Renal cortex interstitium (tissue), 15 donors: Measurements from ENCODE around the gene ANKRD13B. TPM values are rescaled to one million over a fixed set of nuclear protein-coding genes. Genes with fewer than 3 reads are reported as not detected.
"Not testable (repeated sequence)": the region's sequence is repeated elsewhere in the genome, so short reads cannot be mapped to it uniquely, and the experiment has no call there.

Experiments
- DNase-seq, 11 donors: peaks; one replicate each; pipeline ENCODE4 v3.0.0-alpha.2; 2013; ENCODE audit warnings: low read depth in 9 of 11, low spot score in 4 of 11; ENCODE audit errors: extremely low read depth in 1 of 11
- long read RNA-seq, 16 experiments: transcript quantifications; one replicate each; lab custom pipeline, GENCODE V29; 2026
- polyA plus RNA-seq, 3 donors: library from polyadenylated mRNA; unstranded; fragments of 120-200 nt; gene quantifications; one replicate each; pipeline ENCODE4 v1.2.1, GENCODE V29; 2013; ENCODE audit not compliant: insufficient read length in 3 of 3

The ANKRD13B gene
- 10 to 100 TPM in 2 of 3 donors, 1 to 10 TPM in 1; 7.5 to 12.5 (median 12.4) TPM for polyA plus RNA-seq
- long read RNA-seq, donor 1, partial matches to known transcripts = 0 of 1 reads
- long read RNA-seq, donor 1, other reads (novel, unspliced or antisense) = 0 of 1 reads
- long read RNA-seq, donor 2 = 0 reads
- long read RNA-seq, donor 3, partial matches to known transcripts = 0 of 1 reads
- long read RNA-seq, donor 3, other reads (novel, unspliced or antisense) = 0 of 1 reads
- long read RNA-seq, donor 4, partial matches to known transcripts = 0 of 2 reads
- long read RNA-seq, donor 4, other reads (novel, unspliced or antisense) = 0 of 2 reads
- long read RNA-seq, donor 5 = 0 reads
- long read RNA-seq, donor 6 = 0 reads
- long read RNA-seq, donor 7, partial matches to known transcripts = 21 of 22 reads
- long read RNA-seq, donor 7, other reads (novel, unspliced or antisense) = 0 of 22 reads
- long read RNA-seq, donor 8 = 0 reads
- long read RNA-seq, donor 9, partial matches to known transcripts = 0 of 1 reads
- long read RNA-seq, donor 9, other reads (novel, unspliced or antisense) = 0 of 1 reads
- long read RNA-seq, donor 10 = 0 reads
- long read RNA-seq, donor 11, partial matches to known transcripts = 0 of 1 reads
- long read RNA-seq, donor 11, other reads (novel, unspliced or antisense) = 0 of 1 reads
- long read RNA-seq, donor 12 = 0 reads
- long read RNA-seq, donor 13 = 0 reads
- long read RNA-seq, donor 14, partial matches to known transcripts = 8 of 8 reads
- long read RNA-seq, donor 14, other reads (novel, unspliced or antisense) = 0 of 8 reads
- long read RNA-seq, donor 15 = 0 reads
- long read RNA-seq, donor 16 = 0 reads

- DNase-seq = no peak
Measured at GRCh38 chr17:29592850-29593551, at the start of gene ANKRD13B. ANKRD13B (plus strand) TSS chr17:29593132; CDS start chr17:29593622, 490 bp downstream.

GRCh38 chr17:29544066-29544465 lies 48.9 kb upstream of the ANKRD13B start:
- DNase-seq = no peak

GRCh38 chr17:29546085-29546484 lies 46.8 kb upstream of the ANKRD13B start:
- no peak for DNase-seq

- no peak for DNase-seq
Measured at GRCh38 chr17:29546830-29547229, 46.1 kb upstream of the ANKRD13B start.

GRCh38 chr17:29549177-29549923 lies 43.6 kb upstream of the ANKRD13B start:
- DNase-seq = peak in 1 of 11 donors; percentile 27

- no peak for DNase-seq
Measured at GRCh38 chr17:29555840-29556239, 37.1 kb upstream of the ANKRD13B start.

- no peak for DNase-seq
Measured at GRCh38 chr17:29557085-29557738, 35.7 kb upstream of the ANKRD13B start.

- no peak for DNase-seq
Measured at GRCh38 chr17:29557739-29558116, 35.2 kb upstream of the ANKRD13B start.

- DNase-seq = not testable (repeated sequence)
Measured at GRCh38 chr17:29558139-29558538, 34.8 kb upstream of the ANKRD13B start.

- DNase-seq = no peak
Measured at GRCh38 chr17:29559640-29560039, 33.3 kb upstream of the ANKRD13B start.

GRCh38 chr17:29560316-29560715 lies 32.6 kb upstream of the ANKRD13B start:
- no peak for DNase-seq

GRCh38 chr17:29561554-29562517 lies 31.1 kb upstream of the ANKRD13B start:
- DNase-seq = no peak

- no peak for DNase-seq
Measured at GRCh38 chr17:29562615-29563014, 30.3 kb upstream of the ANKRD13B start.

- no peak for DNase-seq
Measured at GRCh38 chr17:29563816-29564215, 29.1 kb upstream of the ANKRD13B start.

- DNase-seq = no peak
Measured at GRCh38 chr17:29565643-29566472, 27.1 kb upstream of the ANKRD13B start.

- DNase-seq = no peak
Measured at GRCh38 chr17:29566473-29567303, 26.2 kb upstream of the ANKRD13B start, which contains the start of gene ABHD15. ABHD15 (minus strand) TSS chr17:29567037; CDS start chr17:29566966, 71 bp downstream.
